ENCODE data around the gene GPR173. TPM values are rescaled to one million over a fixed set of nuclear protein-coding genes. Genes with fewer than 3 reads are reported as not detected.

GPR173 gene
- total and polyA plus RNA-seq, 2 of the 8 experiments (the other 6 are each of a cell fraction or from before 2014, with no cell fraction given): 7.0 to 11.3 TPM

GRCh38 chrX:53088136-53088974 lies 39.8 kb downstream of the GPR173 start (continued):
- TF ChIP-seq EZH2 (IDR thresholded peaks at IDR 0.05; ENCODE audit: low read depth, low read length, severe bottlenecking): no peak
- no peak for TF ChIP-seq RNF2 (IDR thresholded peaks at IDR 0.05; ENCODE audit: borderline replicate concordance, low read depth, low read length, missing control alignments, poor library complexity, severe bottlenecking)
- no peak for TF ChIP-seq HDAC6 (IDR thresholded peaks at IDR 0.05; ENCODE audit: low read depth, low read length)
- no peak for TF ChIP-seq SIN3A (conservative IDR thresholded peaks at IDR 0.05 in 1 of 2, IDR thresholded peaks at IDR 0.05 in 1 of 2; ENCODE audit: low read depth in 1 of 2, low read length in 2 of 2)
- no peak for TF ChIP-seq FOSL1 (IDR thresholded peaks at IDR 0.05; ENCODE audit: insufficient read depth, low read depth, low read length)
- no peak for TF ChIP-seq CHD1 (IDR thresholded peaks at IDR 0.05; ENCODE audit: low read depth, low read length)
- TF ChIP-seq CHD7 (IDR thresholded peaks at IDR 0.05; ENCODE audit: insufficient replicate concordance, low read length): no peak
